HAP-1 (cell line): ENCODE measurements around the gene FMO2.
"Not testable (repeated sequence)": the region's sequence is repeated elsewhere in the genome, so short reads cannot be mapped to it uniquely, and the experiment has no call there.

Source experiments
- DNase-seq, 2 experiments: peaks; one replicate each; pipeline ENCODE4 v3.0.0-alpha.2; 2016 to 2020; ENCODE audit warnings: low spot score in 2 of 2
- H3K27me3 ChIP-seq: fragments of 250-450 bp; sonication (Bioruptor Pico); 2 replicates; pipeline ENCODE4 v1.5.1; 2020; ENCODE audit warnings: low read depth, mild to moderate bottlenecking, moderate library complexity
- H3K36me3 ChIP-seq: fragments of 250-450 bp; sonication (Bioruptor Pico); replicated peaks from 2 replicates; pipeline ENCODE4 v1.5.1; 2020; ENCODE audit warnings: mild to moderate bottlenecking
- H3K4me1 ChIP-seq: fragments of 250-450 bp; sonication (Bioruptor Pico); 2 replicates; pipeline ENCODE4 v1.5.1; 2020; ENCODE audit warnings: mild to moderate bottlenecking
- H3K4me3 ChIP-seq: fragments of 250-450 bp; sonication (Bioruptor Pico); 2 replicates; pipeline ENCODE4 v1.5.1; 2020; ENCODE audit warnings: mild to moderate bottlenecking, moderate library complexity
- H3K9me3 ChIP-seq: fragments of 250-450 bp; sonication (Bioruptor Pico); 2 replicates; pipeline ENCODE4 v1.5.1; 2020; ENCODE audit warnings: mild to moderate bottlenecking, moderate library complexity
- in situ Hi-C: fragments of 300-500 bp; cut with MboI; formaldehyde crosslinking; loops from 3 replicates; pipeline ENCODE4 v1.14.3; 2020; ENCODE audit warnings: low sequenced_read_pairs, inconsistent platforms, mixed read lengths

Gene FMO2

GRCh38 chr1:171219346-171220080 lies 34.4 kb downstream of the FMO2 start:
- in situ Hi-C loops = no loop called here
- Histone ChIP-seq H3K27me3 (no peaks in the 10 kb centered on the region), H3K4me3 (no peak overlapping the region), H3K9me3 (no peaks in the 10 kb centered on the region), H3K4me1 (peaks cover 3% of the 10 kb centered on the region), H3K36me3 (no peaks in the 10 kb centered on the region)
- no peak for DNase-seq

GRCh38 chr1:171220081-171220420 lies 35.0 kb downstream of the FMO2 start:
- H3K4me3 ChIP-seq = no peak overlapping the region
- H3K36me3 ChIP-seq = no peaks in the 10 kb centered on the region
- in situ Hi-C loops = no loop called here
- DNase-seq = peak in 1 of 2 experiments; percentile 14
- H3K4me1 ChIP-seq = peaks cover 3% of the 10 kb centered on the region
- H3K27me3 ChIP-seq = no peaks in the 10 kb centered on the region
- H3K9me3 ChIP-seq = no peaks in the 10 kb centered on the region

GRCh38 chr1:171220581-171221054 lies 35.5 kb downstream of the FMO2 start:
- peak in 1 of 2 experiments; percentile 38 for DNase-seq
- H3K27me3 ChIP-seq = no peaks in the 10 kb centered on the region
- no peaks in the 10 kb centered on the region for H3K9me3 ChIP-seq
- in situ Hi-C loops = no loop called here
- peaks cover 3% of the 10 kb centered on the region for H3K4me1 ChIP-seq
- no peak overlapping the region for H3K4me3 ChIP-seq
- no peaks in the 10 kb centered on the region for H3K36me3 ChIP-seq

GRCh38 chr1:171221665-171222591 lies 36.8 kb downstream of the FMO2 start:
- Histone ChIP-seq H3K36me3 (no peaks in the 10 kb centered on the region), H3K4me3 (no peak overlapping the region), H3K4me1 (peaks cover 3% of the 10 kb centered on the region), H3K9me3 (no peaks in the 10 kb centered on the region), H3K27me3 (no peaks in the 10 kb centered on the region)
- in situ Hi-C loops = no loop called here
- no peak for DNase-seq

GRCh38 chr1:171222936-171223335 lies 37.8 kb downstream of the FMO2 start:
- Histone ChIP-seq H3K36me3 (no peaks in the 10 kb centered on the region), H3K4me3 (no peak overlapping the region), H3K27me3 (no peaks in the 10 kb centered on the region), H3K4me1 (peaks cover 3% of the 10 kb centered on the region), H3K9me3 (no peaks in the 10 kb centered on the region)
- in situ Hi-C loops = no loop called here
- no peak for DNase-seq

GRCh38 chr1:171224257-171224656 lies 39.2 kb downstream of the FMO2 start:
- H3K4me3 ChIP-seq, H3K27me3 ChIP-seq, DNase-seq, in situ Hi-C loops, H3K4me1 ChIP-seq, H3K9me3 ChIP-seq, H3K36me3 ChIP-seq: not testable (repeated sequence)

- in situ Hi-C loops = no loop called here
- no peaks in the 10 kb centered on the region for H3K4me1 ChIP-seq
- no peaks in the 10 kb centered on the region for H3K36me3 ChIP-seq
- no peak overlapping the region for H3K4me3 ChIP-seq
- H3K9me3 ChIP-seq = no peaks in the 10 kb centered on the region
- peaks cover 4% of the 10 kb centered on the region; the same call in 1 of the 2 replicates for H3K27me3 ChIP-seq
- DNase-seq = peak; percentile 53 to 58
Observed at GRCh38 chr1:171226747-171227370, 41.8 kb downstream of the FMO2 start.

GRCh38 chr1:171231326-171231725 lies 46.2 kb downstream of the FMO2 start:
- DNase-seq = no peak
- Histone ChIP-seq H3K9me3 (no peaks in the 10 kb centered on the region), H3K4me3 (no peak overlapping the region), H3K4me1 (no peaks in the 10 kb centered on the region), H3K36me3 (no peaks in the 10 kb centered on the region), H3K27me3 (peaks cover 4% of the 10 kb centered on the region; the same call in 1 of the 2 replicates)
- in situ Hi-C loops = no loop called here

GRCh38 chr1:171233183-171233582 lies 48.1 kb downstream of the FMO2 start:
- no peaks in the 10 kb centered on the region for H3K9me3 ChIP-seq
- no peak overlapping the region for H3K4me3 ChIP-seq
- in situ Hi-C loops = no loop called here
- H3K36me3 ChIP-seq = no peaks in the 10 kb centered on the region
- DNase-seq = no peak
- no peaks in the 10 kb centered on the region for H3K4me1 ChIP-seq
- peaks cover 4% of the 10 kb centered on the region; the same call in 1 of the 2 replicates for H3K27me3 ChIP-seq

- H3K4me3 ChIP-seq, DNase-seq, in situ Hi-C loops, H3K36me3 ChIP-seq, H3K4me1 ChIP-seq, H3K9me3 ChIP-seq, H3K27me3 ChIP-seq: not testable (repeated sequence)
Observed at GRCh38 chr1:171236231-171236630, 51.1 kb downstream of the FMO2 start.

- no peaks in the 10 kb centered on the region for H3K36me3 ChIP-seq
- no peak overlapping the region for H3K4me3 ChIP-seq
- in situ Hi-C loops = no loop called here
- H3K9me3 ChIP-seq = no peaks in the 10 kb centered on the region
- no peaks in the 10 kb centered on the region for H3K4me1 ChIP-seq
- peaks cover 6% of the 10 kb centered on the region for H3K27me3 ChIP-seq
- no peak for DNase-seq
Observed at GRCh38 chr1:171243878-171244277, 58.8 kb downstream of the FMO2 start.

GRCh38 chr1:171245458-171246064 lies 60.5 kb downstream of the FMO2 start:
- H3K9me3 ChIP-seq = no peaks in the 10 kb centered on the region
- H3K27me3 ChIP-seq = peaks cover 20% of the 10 kb centered on the region
- in situ Hi-C loops = no loop called here
- H3K4me3 ChIP-seq = no peak overlapping the region
- H3K4me1 ChIP-seq = no peaks in the 10 kb centered on the region
- peak in 1 of 2 experiments; percentile 48 for DNase-seq
- no peaks in the 10 kb centered on the region for H3K36me3 ChIP-seq

GRCh38 chr1:171247501-171247900 lies 62.4 kb downstream of the FMO2 start:
- H3K36me3 ChIP-seq = no peaks in the 10 kb centered on the region
- H3K4me3 ChIP-seq = no peak overlapping the region
- H3K4me1 ChIP-seq = no peaks in the 10 kb centered on the region
- in situ Hi-C loops = no loop called here
- no peak for DNase-seq
- no peaks in the 10 kb centered on the region for H3K9me3 ChIP-seq
- H3K27me3 ChIP-seq = peaks cover 24% of the 10 kb centered on the region
